ENCODE data around the gene RIN3.

- TF ChIP-seq EZH2 (IDR thresholded peaks at IDR 0.05; ENCODE audit: insufficient read depth, low read length) (no peak), CTCF (IDR thresholded peaks at IDR 0.05; ENCODE audit: insufficient read depth, low read depth, low read length) (no peak)
Measured at GRCh38 chr14:92514844-92515514, 1.4 kb downstream of the RIN3 start.

All from astrocyte (in vitro differentiated cells and primary cell).